GM21723 (cell line): ENCODE measurements around the gene SCLY.
"Not testable (repeated sequence)": the region's sequence is repeated elsewhere in the genome, so short reads cannot be mapped to it uniquely, and the experiment has no call there.

Experiments used
- ATAC-seq: cut with Tn5 transposase; IDR thresholded peaks from one replicate; pipeline ENCODE4 v1.9.1; 2021; ENCODE audit warnings: mild to moderate bottlenecking, moderate library complexity; ENCODE audit not compliant: unreplicated experiment

The SCLY gene

DNA sequence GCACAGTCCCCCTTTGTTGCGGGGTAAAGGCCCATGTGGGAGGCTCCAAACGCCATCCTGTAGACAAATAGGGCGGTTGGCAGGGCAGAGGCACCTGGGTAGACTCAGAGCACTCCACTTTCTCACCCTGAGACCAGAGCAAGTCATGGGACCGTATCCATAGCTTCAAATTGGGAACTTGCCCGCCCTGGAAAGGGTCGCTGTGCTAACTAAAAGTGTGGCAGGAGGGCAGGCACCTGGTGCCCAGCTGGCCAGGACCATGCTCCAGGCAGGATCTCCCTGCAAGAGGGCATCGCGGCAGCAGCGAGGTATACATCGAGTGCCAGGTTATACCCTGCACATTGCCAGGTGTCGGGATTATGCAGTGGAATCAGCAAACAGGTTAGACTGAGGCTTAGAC lies 20.8 kb upstream of the SCLY start:
- no peak for ATAC-seq

DNA sequence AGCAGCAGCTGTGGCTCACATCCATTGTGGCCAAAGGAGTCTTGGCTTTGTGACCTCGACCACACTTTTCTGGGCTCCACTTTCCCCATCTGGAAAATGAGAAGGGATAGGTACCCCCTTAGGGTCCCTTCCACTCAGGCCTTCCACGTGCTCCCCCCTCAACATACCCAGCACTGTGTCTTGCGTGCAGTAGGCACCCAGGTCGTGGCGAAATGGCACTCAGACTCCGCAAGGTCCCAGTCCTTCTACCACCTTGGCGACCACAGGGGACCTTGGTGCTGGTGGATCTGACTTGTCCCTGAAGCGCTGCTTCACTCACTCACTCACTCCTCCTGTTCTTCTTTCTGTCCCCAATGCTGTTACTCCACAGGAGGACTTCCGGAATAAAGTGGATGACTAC lies 19.9 kb upstream of the SCLY start:
- no peak for ATAC-seq

DNA sequence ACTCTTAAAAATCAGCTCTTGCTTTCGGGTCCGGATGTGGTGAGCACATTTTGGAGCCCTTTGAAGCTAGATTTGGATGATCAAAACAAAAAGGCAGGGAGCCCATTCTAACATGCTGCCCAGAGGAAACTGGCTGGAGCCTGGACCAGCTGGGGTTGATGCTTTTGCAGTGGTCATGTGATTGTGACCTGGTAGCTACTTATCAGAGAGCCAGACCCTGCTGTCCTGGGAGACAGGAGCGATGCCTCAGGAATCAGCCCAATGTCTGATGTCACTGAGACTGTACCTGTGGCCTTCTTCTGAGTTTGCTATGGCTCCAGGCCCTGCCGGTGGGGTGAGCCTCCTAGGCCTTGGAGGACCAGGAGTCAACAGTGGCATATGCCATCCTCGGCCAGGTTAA lies 18.7 kb upstream of the SCLY start:
- no peak for ATAC-seq

DNA sequence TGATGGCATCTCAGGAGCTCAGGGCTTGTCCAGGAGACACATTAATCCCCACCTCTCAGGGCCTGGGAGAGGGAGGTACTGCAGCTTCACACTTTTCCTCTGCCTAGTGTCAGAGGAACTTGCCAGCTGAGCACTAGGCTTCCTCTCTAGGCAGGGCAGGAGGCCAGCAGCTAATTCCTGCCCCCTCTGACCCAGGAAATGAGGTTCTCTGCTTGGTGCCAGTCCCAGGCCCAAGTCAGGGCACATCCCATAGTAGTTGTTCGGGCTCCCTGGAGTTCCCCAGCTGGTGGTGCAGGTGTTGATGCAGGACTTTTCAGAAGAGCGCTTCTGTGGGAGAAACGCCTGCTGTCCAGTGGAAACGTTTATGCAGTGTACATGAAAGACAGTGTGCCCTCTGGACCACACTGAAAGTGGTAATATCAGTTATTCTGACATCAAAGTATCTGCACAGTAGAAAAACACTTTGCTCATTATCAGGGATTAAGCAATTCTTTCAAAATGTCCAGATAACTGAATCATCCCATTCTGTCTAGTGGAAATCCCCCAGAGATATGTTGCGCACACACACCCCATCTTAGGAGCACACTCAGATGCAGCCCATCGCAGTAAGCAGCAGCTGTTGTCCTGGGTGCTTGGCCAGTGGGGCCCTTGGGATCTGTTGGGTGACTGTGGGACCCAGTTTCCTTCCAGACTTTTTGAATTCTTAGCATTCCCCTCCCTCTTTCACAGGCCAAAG lies 17.8 kb upstream of the SCLY start:
- ATAC-seq, result no peak

DNA sequence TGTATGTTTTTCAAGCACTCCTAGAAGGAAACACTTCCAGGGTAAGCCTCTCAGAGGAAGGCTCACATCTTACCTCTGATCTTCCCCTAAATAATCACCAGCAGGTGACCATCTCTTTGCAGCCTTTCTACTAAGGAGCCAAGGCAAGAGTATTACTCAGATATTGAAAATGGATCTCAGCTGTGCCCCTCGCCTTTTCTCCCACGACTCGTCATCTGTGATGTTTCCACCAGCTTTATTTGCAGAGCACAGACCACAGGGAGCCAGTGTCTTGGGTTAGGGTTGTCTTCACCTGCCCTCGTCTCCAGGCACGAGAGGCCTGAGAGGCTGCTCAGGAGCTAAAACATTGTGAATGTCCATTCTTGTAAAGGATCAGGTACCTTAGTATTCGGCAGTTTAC lies 16.9 kb upstream of the SCLY start:
- ATAC-seq, result no peak

DNA sequence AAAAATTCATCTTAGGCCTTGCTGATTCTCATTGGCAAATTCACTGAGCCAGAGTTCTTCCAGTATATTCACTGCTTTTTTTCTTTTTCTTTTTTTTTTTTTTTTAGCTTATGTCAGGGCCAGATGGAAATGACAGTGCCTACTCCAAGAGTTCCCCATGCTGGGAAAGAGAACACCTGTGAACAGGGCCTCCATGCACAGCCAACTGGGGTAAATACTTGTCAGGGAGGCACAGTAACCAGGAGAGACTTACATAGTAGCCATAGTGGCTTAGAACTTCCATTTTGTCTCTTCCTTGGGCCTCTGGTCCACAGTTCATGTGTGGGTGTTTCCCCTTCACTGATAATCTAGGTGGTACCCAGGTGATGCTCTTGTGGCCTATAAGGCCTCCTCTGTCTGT lies 15.2 kb upstream of the SCLY start:
- ATAC-seq, result no peak

DNA sequence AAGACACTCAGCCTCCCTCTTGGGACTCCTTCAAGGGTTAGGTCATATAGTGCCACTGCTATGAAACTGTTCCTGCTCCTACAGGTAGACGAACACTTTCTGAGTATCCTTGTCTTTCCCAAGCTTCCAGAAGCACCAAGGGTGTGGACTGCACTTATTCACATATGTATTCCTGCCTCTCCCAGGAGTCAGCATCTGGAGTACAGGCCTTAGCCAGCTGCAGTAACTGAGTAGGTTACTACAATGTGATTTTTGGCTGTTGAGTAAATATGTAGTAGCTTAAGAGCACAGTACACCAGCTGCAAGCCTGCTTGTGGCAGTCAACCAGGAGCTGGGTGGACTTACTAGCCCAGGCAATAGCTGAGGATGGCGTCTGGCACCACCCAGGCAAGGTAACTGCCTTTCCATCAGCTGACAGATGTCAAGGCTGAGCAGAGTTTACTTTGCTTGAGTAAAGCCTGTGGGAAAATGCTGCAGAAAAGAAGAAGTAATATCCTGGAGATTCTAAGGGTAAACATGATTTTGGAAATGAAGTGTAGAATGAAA lies 14.0 kb upstream of the SCLY start:
- no peak for ATAC-seq

DNA sequence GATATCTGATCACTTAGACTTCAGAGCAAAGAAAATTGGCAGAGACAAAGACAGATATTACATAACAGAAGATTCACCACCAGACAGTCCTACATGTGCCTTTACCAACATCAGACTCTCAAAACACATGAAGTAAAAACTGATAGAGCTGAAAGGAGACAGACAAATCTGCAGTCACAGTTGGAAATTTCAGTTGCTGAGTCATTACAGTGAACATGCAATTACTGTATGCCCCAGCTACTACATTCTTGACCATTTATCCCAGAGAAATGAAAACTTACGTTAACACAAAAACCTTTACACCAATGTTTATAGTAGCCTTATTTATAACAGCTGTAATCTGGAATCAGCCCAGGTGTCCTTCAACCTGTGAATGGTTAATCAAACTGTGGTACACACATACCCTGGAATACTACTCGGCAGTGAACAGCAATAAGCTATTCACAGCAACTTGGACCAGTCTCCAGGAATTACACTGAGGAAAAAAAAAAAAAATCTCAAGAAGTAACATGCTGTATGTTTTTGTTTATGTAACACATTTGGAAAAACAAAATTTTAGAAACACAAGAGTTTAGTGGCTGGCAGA lies 7.5 kb upstream of the SCLY start:
- no peak for ATAC-seq

DNA sequence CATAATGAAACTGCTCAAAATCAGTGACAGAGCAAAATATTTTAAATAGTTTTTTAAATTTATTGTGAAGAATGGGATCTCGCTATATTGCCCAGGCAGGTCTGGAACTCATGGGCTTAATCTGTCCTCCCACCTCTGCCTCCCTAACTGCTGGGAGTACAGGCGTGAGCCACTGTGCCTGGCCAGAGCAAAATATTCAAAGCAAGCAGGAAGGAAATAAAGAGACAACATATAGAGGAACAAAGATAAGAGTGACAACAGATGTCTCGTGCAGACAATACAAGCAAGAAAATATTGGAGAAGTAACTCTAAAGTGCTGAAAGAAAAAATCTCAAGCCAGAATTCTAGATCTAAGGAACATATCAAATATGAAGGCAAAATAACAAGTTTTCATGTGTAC lies 5.0 kb upstream of the SCLY start:
- no peak for ATAC-seq

DNA sequence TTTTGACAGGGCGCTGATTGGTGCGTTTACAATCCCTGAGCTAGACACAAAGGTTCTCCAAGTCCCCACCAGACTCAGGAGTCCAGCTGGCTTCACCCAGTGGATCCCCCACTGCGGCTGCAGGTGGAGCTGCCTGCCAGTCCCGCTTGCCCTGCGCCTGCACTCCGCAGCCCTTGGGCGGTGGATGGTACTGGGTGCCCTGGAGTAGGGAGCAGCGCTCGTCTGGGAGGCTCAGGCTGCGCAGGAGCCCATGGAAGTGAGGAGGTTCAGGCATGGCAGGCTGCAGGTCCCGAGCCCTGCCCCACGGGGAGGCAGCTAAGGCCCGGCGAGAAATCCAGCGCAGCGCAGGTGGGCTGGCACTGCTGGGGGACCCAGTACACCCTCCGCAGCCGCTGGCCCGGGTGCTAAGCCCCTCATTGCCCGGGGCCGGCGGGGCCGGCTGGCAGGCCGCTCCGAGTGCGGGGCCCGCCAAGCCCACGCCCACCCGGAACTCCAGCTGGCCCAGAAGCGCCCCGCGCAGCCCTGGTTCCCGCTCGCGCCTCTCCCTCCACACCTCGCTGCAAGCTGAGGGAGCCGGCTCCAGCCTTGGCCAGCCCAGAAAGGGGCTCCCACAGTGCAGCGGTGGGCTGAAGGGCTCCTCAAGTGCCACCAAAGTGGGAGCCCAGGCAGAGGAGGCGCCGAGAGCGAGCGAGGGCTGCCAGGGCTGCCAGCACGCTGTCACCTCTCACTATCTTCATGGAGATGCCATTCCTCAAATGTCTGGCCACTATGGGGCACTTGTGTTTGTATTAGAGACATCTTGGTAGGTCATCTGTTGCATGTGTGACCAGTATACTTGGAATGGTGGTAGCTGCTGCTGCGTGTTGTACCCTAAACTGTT lies 2.9 kb upstream of the SCLY start:
- ATAC-seq, result not testable (repeated sequence)

DNA sequence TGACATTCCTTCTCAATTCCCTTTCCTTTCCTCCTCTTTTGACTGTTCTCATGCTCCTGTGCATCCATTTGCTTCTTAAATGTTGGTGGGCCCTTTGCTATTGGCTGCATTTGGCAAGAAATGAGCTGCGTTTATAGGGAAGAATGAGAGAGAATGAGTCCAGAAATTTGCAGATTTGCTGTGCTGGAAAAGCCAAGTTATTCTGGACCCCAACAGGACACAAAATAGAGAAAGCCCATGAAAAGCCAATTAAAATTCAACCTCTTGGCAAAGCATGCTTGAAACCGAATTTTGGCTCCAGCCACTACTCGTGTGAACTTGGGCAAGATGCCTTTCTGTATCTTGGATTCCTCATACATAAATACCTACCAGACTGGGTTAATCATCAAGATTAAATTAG lies 1.3 kb upstream of the SCLY start:
- ATAC-seq, result no peak

DNA sequence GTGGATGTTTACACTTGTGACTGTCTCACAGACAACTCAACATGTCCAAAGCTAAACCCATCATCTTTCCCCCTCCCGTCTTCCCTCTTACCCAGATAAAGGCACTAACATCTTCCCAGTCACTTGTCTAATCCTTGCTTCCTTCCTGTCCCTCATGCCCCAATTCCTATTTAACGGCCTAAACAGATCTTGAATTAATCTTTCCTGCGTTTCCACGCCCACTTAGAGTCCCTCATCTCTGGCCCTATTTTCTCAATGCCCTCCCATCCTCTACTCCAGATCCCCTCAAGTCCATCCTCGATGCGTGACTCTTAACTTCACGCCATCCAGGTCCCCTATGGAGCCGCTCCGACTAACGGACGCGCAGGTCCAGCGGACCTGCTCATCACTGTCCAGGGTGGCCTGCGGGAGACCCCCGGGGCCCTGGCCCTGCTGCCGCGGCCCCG lies 682 bp upstream of the SCLY start:
- no peak for ATAC-seq

DNA sequence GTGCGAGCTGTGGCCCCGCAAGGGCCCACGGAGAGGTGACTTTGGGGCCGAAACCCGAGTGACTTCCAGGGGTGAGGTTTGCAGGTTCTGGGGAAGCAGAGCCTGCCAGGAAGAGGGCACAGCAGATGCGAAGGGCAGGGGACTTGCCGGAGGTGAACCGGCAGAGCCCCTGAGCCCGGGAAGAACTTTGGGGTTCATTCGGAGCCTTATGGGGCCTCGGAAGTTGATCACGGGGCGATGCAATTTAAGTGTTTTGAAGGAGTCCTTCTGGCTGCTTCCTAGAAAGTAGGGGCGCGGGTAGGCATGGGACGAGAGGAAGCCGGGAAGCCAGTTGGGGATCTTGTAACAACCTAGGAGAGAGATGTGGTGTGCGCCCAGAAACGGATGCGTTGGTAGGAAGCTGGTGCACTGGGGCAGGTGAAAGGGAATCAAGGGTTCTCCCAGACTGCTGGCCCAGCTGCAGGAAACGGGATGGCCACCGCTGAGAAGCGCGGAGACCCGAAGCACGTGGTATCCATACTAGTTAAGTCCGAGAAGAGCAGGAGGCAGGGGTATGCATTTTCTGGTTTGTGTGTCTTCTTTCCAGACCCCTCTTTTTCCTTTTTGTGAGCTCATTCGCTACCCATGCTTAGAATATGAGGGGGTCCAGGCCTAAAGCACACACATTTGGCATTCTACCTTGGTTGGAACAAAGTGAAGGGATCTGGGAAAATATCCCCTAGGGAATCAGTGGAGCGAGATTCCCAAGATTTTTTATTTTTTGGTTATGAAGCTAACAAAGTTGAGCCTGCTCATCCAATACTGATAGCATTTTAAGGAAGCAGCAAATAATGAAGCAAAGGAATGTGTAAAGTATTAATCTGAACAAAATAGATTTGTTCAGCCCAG lies 758 bp downstream of the SCLY start:
- ATAC-seq, result peak; percentile 20

DNA sequence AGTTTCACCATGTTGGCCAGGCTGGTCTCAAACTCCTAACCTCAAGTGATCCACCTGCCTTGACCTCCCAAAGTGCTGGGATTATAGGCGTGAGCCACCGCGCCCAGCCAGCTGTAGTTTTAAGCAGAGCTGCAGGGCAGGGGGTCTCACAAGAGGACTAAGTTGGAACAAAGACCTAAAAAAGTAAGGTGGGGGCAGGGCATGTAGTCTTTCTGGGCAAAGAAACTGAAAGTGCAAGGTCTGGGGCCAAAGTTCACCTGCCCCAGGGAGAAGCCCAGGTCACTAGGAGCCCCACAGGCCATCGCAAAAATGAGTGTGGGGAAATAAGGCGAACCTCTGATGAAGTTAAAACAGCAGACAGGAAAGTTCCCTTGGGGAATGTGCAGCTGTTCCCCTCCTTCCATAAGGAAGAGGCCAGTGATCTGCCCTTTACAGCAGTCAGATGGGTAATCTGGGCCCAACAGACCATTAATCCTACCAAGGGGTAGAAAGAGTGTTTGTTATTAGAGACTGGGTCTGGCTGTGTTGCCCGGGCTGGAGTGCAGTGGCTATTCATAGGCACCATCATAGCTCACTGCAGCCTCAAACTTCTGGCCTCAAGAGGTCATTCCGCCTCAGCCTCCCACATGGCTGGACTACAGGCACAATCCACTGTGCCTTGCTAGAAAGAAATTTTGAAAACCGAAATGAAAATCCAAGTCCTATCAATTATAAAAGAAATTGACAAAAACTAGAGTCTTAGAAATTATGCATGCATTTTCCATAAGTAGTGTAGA lies 2.8 kb downstream of the SCLY start:
- ATAC-seq, result no peak

DNA sequence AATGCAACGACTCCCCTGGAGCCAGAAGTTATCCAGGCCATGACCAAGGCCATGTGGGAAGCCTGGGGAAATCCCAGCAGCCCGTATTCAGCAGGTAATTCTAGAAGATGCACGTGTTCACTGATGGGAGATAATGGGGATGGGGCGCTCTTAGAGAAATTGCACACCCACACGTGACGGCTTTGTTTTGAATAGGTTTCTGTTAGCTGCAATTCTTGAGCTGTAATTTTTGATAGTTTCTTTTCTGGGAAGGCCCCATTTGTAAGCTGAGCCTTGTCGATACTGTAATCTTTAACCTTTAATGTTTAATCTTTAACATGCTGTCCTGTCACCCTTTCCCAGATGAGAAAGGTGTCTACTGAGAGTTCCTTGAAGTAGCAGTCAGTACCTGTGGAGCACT lies 3.6 kb downstream of the SCLY start:
- no peak for ATAC-seq

DNA sequence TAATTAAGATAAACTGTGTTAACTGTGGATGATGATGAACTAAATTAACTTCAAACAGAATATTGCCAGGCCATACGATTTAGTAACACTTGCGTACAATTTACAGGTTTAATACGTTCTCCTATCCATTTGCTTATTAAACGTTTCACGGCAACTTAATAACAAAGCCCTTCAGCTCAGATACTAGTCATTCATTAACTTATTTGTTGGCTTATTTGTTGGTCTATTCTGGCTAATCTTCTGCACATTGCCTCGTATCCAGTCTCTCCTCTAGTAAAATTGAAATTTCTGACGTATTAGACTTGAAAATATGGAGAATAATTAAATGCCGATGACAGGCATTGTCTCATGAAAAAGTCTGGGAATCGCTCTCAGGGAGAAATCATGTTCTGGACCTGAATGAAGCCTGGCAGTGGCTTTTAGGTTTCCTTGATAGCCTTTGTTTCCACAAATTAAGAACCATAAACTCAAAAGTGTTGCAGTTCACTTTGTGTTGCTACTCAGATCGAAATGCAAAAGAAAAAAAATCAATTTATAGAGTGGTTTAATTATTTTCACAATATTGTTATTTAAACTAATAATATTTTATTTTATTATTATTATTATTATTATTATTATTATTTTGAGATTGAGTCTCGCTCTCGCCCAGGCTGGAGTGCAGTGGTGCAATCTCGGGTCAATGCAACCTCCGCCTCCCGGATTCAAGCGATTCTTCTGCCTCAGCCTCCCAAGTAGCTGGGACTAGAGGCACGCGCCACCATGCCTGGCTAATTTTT lies 4.5 kb downstream of the SCLY start:
- no peak for ATAC-seq

DNA sequence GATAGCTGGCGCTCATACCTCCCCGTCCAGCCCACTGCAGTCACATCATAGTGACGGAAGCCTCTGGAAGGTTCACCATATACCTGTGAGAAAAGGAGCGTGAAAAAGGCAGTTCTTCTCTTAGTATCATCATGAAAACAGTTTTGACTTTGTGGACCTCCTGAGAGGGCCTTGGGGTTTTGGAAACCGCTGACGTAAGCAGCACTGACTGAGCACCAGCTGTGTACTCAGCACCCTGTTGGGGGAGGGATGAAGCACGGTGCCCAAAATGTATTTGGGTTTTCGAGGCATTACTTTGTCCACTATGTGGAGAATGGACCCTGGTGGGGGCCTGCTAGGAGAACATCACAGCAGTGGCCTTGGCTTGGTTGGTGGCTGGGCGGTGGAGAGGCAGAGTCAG lies 5.4 kb downstream of the SCLY start:
- ATAC-seq, result no peak

DNA sequence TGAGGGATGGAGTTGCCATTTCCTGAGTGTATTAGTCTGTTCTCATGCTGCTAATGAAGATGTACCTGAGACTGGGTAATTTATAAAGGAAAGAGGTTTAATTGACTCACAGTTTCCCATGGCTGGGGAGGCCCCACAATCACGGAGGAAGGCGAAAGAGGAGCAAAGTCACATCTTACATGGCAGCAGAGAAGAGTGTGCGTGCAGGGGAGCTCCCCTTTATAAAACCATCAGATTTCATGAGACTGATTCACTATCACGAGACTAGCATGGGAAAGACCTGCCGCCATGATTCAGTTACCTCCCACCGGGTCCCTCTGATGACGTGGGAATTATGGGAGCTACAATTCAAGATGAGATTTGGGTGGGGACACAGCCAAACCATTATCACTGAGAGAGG lies 5.9 kb downstream of the SCLY start:
- ATAC-seq, result not testable (repeated sequence)

DNA sequence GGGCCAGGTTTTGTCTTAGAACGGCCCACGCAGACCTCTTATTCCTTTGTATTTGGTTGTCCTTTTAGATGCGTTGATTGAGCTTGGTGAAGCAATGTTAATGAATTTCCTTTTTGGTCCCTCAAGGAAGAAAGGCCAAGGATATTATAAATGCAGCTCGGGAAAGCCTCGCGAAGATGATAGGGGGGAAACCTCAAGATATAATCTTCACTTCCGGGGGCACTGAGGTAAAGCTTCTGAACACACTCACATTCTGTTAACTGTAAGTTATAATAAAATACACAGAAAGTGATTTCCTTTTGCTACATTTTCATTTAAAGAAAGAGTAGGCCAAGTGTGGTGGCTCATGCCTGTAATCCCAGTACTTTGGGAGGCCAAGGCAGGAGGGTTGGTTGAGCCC lies 7.1 kb downstream of the SCLY start:
- ATAC-seq, result no peak
